HL-60 (cell line): ENCODE data around the gene APOL2.
"Not testable (repeated sequence)": the region's sequence is repeated elsewhere in the genome, so short reads cannot be mapped to it uniquely, and the experiment has no call there.

Source experiments
- DNase-seq, 2 experiments: peaks; one replicate each; pipeline ENCODE4 v3.0.0-alpha.2; 2010 to 2020; ENCODE audit warnings: low read depth in 1 of 2, low spot score in 1 of 2
- H3K27ac ChIP-seq: fragments of 250-450 bp; sonication (Bioruptor Pico); replicated peaks from 2 replicates; pipeline ENCODE4 v1.5.1; 2020; ENCODE audit warnings: mild to moderate bottlenecking, moderate library complexity
- H3K27me3 ChIP-seq: fragments of 250-450 bp; sonication (Bioruptor Pico); 2 replicates; pipeline ENCODE4 v1.5.1; 2021; ENCODE audit warnings: mild to moderate bottlenecking, moderate library complexity; ENCODE audit not compliant: insufficient read depth, poor library complexity, severe bottlenecking
- H3K4me3 ChIP-seq: replicated peaks from 2 replicates; pipeline ENCODE4 v1.5.1; 2011; ENCODE audit warnings: mild to moderate bottlenecking, control low read depth, low read length; ENCODE audit not compliant: insufficient read depth
- CTCF ChIP-seq: IDR thresholded peaks from one replicate; pipeline ENCODE4 v1.5.1; 2011; ENCODE audit warnings: low read length, control low read depth, inconsistent platforms; ENCODE audit not compliant: insufficient read depth
- GABPA ChIP-seq: IDR thresholded peaks from 2 replicates; pipeline ENCODE4 v1.6.1; 2012; ENCODE audit warnings: low read depth
- POLR2AphosphoS5 ChIP-seq: IDR thresholded peaks from 2 replicates; pipeline ENCODE4 v1.6.1; 2012; ENCODE audit warnings: low read depth
- SPI1 ChIP-seq: IDR thresholded peaks from 2 replicates; pipeline ENCODE4 v1.6.1; 2012; ENCODE audit warnings: low read depth, mild to moderate bottlenecking, borderline replicate concordance
- TF ChIP-seq, protein P1 (sequence below): IDR thresholded peaks from 2 replicates; pipeline ENCODE4 v1.6.1; 2012; ENCODE audit warnings: low read depth; ENCODE audit not compliant: insufficient replicate concordance

Gene APOL2

DNA sequence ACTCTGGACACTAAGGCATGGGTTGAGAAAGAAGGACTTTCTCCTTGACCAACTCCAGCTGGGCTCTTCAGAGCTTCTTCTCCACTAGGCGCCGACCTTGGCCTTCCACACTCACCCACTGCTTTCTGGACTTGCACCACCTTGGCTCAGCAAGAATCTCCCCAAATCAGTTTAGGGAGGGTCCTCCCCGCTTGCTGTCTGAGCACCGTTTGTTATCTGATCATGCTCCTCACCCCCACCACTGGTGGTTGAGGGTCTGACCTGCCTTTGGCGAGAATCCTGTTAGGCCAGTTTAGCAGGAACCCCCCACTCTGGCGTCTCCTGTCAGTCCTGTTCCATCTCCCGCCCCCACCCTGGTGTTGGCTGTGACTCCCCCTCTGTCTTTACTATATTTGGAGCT lies 10.4 kb downstream of the APOL2 start:
- Histone ChIP-seq H3K27ac (no peak overlapping the region), H3K4me3 (no peak overlapping the region), H3K27me3 (no peaks in the 10 kb centered on the region)
- no peak for TF ChIP-seq SPI1
- TF ChIP-seq POLR2AphosphoS5, result no peak
- TF ChIP-seq, protein P1, sequence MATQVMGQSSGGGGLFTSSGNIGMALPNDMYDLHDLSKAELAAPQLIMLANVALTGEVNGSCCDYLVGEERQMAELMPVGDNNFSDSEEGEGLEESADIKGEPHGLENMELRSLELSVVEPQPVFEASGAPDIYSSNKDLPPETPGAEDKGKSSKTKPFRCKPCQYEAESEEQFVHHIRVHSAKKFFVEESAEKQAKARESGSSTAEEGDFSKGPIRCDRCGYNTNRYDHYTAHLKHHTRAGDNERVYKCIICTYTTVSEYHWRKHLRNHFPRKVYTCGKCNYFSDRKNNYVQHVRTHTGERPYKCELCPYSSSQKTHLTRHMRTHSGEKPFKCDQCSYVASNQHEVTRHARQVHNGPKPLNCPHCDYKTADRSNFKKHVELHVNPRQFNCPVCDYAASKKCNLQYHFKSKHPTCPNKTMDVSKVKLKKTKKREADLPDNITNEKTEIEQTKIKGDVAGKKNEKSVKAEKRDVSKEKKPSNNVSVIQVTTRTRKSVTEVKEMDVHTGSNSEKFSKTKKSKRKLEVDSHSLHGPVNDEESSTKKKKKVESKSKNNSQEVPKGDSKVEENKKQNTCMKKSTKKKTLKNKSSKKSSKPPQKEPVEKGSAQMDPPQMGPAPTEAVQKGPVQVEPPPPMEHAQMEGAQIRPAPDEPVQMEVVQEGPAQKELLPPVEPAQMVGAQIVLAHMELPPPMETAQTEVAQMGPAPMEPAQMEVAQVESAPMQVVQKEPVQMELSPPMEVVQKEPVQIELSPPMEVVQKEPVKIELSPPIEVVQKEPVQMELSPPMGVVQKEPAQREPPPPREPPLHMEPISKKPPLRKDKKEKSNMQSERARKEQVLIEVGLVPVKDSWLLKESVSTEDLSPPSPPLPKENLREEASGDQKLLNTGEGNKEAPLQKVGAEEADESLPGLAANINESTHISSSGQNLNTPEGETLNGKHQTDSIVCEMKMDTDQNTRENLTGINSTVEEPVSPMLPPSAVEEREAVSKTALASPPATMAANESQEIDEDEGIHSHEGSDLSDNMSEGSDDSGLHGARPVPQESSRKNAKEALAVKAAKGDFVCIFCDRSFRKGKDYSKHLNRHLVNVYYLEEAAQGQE, result no peak
- no peak for TF ChIP-seq CTCF
- TF ChIP-seq GABPA, result no peak
- no peak for DNase-seq

DNA sequence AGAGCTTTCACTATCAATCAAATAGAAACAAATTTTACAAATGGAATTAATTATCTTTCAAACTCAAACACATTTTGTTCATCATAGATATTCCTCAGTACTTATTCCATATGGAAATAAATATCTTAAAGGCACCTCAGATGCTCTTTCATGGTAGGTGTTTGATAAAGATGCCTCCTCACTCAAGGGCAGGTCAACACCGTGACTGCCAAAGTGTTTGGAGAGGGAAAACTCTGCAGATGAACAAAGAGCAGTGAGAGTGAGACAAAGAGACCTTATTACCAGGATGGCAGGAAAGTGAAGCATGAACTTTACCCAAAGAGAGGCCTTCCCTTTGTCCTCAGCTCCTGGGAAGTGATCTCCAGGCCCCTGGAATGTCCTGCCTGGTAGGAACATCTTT lies 11.0 kb downstream of the APOL2 start:
- H3K27me3 ChIP-seq, DNase-seq, H3K27ac ChIP-seq, H3K4me3 ChIP-seq: not testable (repeated sequence)

- TF ChIP-seq GABPA (no peak), CTCF (no peak), SPI1 (no peak), POLR2AphosphoS5 (no peak)
- TF ChIP-seq, protein P1, result no peak
- Histone ChIP-seq H3K27ac (no peak overlapping the region), H3K27me3 (no peaks in the 10 kb centered on the region), H3K4me3 (no peak overlapping the region)
- DNase-seq, result no peak
These were observed 11.5 kb downstream of the APOL2 start for GRCh38 chr22:36227806-36228205.

- TF ChIP-seq POLR2AphosphoS5 (no peak), CTCF (no peak), GABPA (no peak), SPI1 (no peak)
- TF ChIP-seq, protein P1, result no peak
- Histone ChIP-seq H3K4me3 (no peak overlapping the region), H3K27ac (no peak overlapping the region), H3K27me3 (no peaks in the 10 kb centered on the region)
- no peak for DNase-seq
These were observed 11.9 kb downstream of the APOL2 start for GRCh38 chr22:36227396-36227795.
